SIG-M5 treated with dmso at 0.1 percent for 504 hours (cell line): Measurements from ENCODE around the gene LMX1B.

Experiments used
- DNase-seq: peaks from one replicate; lab custom pipeline; 2025; ENCODE audit not compliant: unreplicated experiment; lab: John Stamatoyannopoulos, UW

The LMX1B gene

GRCh38 chr9:126734877-126735276 is 121.1 kb downstream of the LMX1B start:
- DNase-seq, result no peak

- no peak for DNase-seq
Measured at GRCh38 chr9:126735482-126735881, 121.8 kb downstream of the LMX1B start.

- DNase-seq, result no peak
Measured at GRCh38 chr9:126738553-126738952, 124.8 kb downstream of the LMX1B start.

- no peak for DNase-seq
Measured at GRCh38 chr9:126743041-126743440, 129.3 kb downstream of the LMX1B start.

GRCh38 chr9:126745574-126746411 is 132.1 kb downstream of the LMX1B start:
- peak; percentile 50 for DNase-seq
